GM04503 (cell line): Measurements from ENCODE around the gene GABPA.
"Not testable (repeated sequence)": the region's sequence is repeated elsewhere in the genome, so short reads cannot be mapped to it uniquely, and the experiment has no call there.

ENCODE experiments used
- DNase-seq: peaks from one replicate; pipeline ENCODE4 v3.0.0-alpha.2; 2012; ENCODE audit warnings: low read depth

Gene GABPA

GRCh38 chr21:25734904-25735645 lies at the start of gene GABPA, which contains the start of gene ATP5PF:
Gene GABPA, plus strand, starts transcription at chr21:25734972. Its CDS starts 6,627 bp downstream, at chr21:25741599.
Gene ATP5PF, minus strand, starts transcription at chr21:25734904. Its CDS starts 5,110 bp downstream, at chr21:25729794.
- peak; percentile 95 for DNase-seq

DNA sequence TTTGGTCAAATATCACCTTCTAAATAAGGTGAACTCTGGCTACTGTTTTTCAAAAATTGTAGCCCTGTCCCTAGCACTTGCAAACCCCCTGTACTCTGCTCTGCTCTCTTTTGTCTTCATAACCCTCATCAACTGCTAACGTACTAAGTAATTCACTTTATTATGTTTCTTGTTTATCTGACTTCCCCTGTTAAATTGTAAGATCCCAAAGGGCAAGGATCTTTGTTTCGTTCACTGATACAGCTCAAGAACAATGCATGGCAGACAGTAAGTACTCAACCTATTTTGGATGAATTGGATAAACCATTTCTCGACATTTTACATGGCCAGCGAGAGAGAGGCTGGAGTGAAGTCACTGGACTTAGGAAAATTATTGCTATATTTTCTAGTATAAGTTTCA lies 47.0 kb upstream of the GABPA start:
- DNase-seq: no peak

GRCh38 chr21:25688275-25689155 lies 46.3 kb upstream of the GABPA start:
- DNase-seq: no peak

DNA sequence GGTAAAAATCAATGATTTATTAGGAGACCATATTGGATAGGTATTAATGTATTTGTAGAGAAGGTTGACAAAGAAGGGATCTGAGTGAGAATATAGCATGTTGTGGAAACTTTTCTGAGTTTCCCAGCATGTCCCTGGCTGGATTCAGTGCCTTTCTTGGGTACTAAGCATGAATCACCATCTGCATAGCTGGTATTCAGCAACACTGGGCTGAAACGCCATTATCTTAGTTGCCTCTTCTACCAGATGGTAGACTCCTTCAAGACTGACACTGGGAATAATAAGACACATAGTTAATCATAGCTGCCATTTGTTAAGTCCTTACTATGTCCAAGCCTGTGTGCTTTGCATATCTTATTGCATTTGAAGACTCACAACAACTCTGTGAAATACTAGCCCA lies 45.5 kb upstream of the GABPA start:
- DNase-seq: no peak

DNA sequence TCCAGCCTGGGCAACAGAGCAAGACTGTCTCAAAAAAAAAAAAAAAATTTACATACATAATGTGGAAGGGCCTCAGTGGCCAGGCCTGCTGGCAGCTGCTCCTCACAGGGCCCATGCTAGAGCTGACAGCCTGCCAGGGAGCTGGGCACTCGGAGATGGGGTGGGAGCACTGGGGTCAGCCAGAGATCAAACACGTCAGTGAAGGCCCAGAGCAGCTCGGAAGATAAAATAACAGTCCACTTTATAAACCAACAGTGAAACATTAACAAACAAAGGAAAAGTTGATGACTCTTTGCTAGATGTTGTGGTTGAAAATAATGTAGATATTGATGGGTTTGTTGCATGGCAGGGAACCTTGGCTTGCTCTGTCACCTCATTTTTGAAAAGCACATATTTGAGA lies 42.8 kb upstream of the GABPA start:
- no peak for DNase-seq

GRCh38 chr21:25695461-25695860 lies 39.3 kb upstream of the GABPA start:
- DNase-seq: not testable (repeated sequence)

DNA sequence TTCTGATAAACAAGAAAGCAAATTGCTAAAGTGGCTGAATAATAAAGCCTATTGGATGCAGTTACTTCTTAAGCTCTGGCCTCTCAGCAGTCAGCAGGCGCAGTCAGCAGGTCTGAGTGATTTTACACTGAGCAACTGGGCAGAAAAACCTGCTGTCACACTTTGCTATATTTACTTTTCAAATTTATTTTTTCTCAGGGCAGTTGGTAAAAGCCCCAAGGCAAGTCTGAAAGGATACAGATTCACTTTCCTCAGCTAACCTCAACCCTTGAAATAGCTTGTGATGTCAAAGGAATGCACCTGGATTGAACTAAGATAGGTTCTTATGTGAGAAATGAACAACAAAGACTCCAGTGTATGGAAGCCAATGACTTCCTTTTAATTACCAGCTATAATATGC lies 34.0 kb upstream of the GABPA start:
- no peak for DNase-seq

DNA sequence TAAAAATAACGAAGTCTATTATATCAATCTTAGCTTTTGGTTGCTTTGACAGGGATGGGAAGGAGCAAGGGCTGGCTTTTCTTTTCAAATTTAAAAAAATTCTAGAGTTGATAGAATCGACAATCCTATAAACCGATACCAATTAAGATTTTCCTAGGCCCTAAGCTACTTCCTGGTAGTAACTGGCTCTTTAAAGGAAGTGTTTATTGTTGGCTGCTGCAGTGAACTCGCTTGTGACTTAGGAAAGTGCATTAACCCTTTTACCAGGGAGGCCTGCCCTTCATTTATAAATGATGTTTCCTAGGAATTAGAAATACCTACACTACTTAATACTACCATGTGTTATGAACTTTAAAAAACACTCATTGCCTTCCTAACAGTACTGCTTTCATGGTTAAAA lies 33.2 kb upstream of the GABPA start:
- DNase-seq: no peak

- DNase-seq: no peak
Measured at GRCh38 chr21:25708467-25709065, 26.2 kb upstream of the GABPA start.

GRCh38 chr21:25709684-25710265 lies 25.0 kb upstream of the GABPA start:
- no peak for DNase-seq

GRCh38 chr21:25710550-25710949 lies 24.2 kb upstream of the GABPA start:
- no peak for DNase-seq

DNA sequence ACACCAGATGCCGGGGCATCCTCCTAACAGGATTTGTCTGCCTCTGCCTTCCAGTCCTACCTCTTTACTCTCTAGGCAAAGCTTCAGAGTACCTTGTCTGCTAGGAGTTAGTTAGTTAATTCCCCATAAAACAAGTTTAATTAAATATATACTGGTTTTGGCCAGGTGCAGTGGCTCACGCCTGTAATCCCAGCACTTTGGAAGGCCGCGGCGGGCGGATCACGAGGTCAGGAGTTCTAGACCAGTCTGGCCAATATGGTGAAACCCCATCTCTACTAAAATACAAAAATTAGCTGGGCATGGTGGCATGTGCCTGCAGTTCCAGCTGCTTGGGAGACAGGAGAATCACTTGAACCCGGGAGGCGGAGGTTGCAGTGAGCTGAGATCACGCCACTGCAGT lies 20.7 kb upstream of the GABPA start:
- DNase-seq: not testable (repeated sequence)

- DNase-seq: no peak
Measured at GRCh38 chr21:25717491-25718147, 17.2 kb upstream of the GABPA start.

GRCh38 chr21:25721987-25722386 lies 12.8 kb upstream of the GABPA start:
- DNase-seq: no peak

DNA sequence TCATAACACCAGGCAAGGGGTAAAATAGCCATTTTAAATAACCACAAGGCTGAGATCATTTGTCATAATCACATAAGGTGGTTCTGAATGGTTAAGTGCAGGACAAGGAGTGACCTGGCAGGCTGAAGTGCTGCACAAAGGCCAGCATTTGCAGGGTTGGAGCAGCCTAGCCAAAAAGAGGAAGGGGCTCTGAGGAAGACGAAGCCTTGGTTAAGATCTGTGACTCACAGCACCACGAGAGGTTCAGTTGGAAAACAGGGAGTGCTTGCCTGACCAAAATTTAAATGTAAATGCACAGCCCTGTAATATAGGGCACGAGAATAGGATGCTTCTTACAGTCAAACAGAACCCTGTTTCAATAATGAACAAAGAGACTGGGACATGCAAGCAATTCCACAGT lies 12.1 kb upstream of the GABPA start:
- no peak for DNase-seq

GRCh38 chr21:25732091-25732760 lies 2.5 kb upstream of the GABPA start:
- no peak for DNase-seq

GRCh38 chr21:25733859-25734653 lies 716 bp upstream of the GABPA start:
- peak; percentile 21 for DNase-seq

DNA sequence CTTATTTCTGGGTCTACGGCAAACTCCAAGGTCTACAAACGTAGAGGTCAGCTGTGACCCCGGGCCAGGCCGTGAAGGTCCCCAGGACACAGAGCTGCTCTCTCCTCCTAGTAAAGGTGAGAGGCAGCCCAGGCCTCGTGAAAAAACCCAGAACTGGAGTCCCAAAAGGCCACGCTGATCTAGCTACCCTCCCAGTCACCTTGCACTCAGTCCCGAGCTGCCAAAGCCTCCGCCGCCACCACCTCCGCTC lies 193 bp upstream of the GABPA start:
- no peak for DNase-seq

DNA sequence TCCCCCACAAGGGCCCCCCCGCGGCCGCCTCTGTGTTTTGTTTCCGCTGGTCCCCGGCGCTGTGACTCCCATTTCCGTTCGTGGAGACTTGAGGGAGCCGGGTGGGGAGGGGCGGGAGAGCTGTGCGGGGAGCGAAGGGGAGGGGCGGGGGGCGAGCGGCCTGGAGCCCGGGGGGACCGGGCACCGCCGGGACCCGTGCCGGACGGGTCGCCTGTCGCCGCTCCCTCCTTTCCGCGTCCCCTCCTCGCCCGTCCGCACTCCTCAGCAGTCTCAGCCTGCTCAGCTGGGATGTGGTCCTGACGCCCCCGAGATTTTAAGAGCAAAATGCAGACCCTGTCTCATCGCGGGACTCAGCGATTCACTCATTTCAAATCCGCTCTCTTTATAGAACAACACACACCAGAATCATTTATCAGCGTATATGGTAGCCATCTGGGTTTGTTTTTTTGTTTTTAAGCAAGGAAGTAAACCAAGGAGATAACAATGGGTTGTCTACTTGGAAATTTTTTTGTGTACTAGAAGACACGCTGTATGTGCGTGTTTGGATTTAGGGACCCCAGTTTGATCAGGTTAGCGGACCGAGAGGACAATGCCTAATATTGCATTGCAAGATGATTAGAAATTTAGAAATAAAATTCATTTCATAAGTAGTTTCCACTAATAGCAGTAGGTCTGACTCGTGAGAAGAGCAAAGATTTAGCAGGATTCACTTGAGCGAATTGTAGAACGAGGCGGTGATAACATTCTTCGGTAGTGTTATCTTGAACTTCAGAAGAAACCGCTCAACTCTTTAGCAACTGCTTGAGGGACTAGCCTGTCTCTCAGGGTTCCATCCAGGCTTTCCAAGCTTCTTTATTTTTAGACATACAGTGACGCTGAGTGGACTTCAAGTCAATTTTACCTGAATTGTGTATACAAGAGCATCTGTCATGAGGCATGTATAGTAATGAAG lies 1.1 kb downstream of the GABPA start:
- DNase-seq: peak; percentile 29

DNA sequence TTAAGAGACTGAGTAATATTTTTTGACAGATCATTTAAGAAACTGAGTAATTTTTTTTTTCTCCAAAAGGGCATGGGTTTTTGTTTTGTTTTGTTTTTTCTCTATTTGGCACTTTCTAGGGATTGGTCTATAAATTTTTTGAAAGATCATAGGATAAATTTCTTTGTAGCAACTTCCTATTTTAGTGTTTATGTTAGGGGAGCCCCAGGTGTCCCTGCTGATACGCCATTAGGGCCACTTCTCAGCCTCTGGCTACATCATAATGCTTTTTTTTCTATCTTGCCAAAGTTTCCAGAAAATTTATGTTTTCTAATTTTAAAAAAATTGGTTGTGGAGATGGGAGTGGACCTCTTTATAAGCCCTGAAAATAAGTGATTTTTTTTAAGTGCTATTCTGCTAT lies 2.6 kb downstream of the GABPA start:
- no peak for DNase-seq
